Measurements from ENCODE around the gene GNAI2.

Gene GNAI2

DNA sequence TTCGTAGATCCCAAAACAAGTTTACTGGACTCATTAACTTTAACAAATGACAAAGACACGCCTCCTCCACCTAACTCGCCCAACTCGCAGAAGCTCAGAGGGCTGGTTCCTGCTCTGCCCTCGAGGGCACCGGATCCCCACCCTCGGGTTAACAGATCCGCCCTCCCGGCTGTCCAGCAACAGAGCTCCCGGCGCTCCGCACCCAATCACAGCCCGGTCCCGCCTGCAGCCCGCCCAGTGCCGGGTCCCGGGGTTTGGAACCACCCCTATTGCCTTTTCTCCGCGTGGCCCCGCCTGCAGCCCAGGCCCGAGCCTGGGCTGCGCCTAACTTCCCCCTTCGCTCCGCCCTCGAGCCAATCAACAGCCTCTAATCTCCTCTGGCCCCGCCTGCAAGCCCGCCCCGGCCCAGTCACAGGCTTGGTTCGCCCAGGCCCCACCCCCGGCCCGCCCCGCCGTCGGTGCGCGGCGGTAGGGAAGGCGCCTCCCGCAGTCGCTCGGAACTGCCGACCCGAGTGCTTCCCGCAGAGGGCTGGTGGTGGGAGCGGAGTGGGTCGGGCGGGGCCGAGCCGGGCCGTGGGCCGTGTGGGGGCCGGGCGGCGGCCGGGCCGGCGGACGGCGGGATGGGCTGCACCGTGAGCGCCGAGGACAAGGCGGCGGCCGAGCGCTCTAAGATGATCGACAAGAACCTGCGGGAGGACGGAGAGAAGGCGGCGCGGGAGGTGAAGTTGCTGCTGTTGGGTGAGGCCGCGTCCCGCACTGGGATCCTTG, at the start of gene GNAI2:
Gene GNAI2, plus strand, starts transcription at position 489 of the 768 bp plus-strand sequence. Its CDS starts 132 bp downstream, at position 621.
- DNase-seq (ENCODE audit: low read depth) = peak; percentile 96

GRCh38 chr3:50187750-50188149, 48.3 kb upstream of the GNAI2 start:
- DNase-seq (ENCODE audit: low read depth) = no peak

DNA sequence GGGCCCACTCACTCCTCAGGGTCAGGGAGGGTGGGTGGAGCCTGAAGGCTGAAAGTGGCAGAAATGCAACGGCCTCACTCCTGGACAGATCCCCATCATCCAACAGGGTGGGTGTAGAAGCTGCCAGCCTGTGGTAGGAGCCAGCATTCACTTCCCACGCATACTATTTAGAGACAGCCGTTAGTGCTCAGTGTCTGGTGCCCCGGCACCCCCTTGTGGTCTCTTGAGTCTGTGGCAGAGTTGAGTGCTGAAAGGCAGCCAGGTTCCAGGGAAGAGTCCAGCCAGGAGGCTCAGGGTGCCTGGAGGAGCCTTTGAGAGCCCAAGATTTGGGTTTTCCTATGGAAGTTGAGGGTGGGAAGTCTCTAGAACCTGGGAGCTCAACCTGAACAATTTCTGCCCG, 46.7 kb upstream of the GNAI2 start:
- no peak for DNase-seq (ENCODE audit: low read depth)

- no peak for DNase-seq (ENCODE audit: low read depth)
Measured at GRCh38 chr3:50189989-50190388, 46.0 kb upstream of the GNAI2 start.

DNA sequence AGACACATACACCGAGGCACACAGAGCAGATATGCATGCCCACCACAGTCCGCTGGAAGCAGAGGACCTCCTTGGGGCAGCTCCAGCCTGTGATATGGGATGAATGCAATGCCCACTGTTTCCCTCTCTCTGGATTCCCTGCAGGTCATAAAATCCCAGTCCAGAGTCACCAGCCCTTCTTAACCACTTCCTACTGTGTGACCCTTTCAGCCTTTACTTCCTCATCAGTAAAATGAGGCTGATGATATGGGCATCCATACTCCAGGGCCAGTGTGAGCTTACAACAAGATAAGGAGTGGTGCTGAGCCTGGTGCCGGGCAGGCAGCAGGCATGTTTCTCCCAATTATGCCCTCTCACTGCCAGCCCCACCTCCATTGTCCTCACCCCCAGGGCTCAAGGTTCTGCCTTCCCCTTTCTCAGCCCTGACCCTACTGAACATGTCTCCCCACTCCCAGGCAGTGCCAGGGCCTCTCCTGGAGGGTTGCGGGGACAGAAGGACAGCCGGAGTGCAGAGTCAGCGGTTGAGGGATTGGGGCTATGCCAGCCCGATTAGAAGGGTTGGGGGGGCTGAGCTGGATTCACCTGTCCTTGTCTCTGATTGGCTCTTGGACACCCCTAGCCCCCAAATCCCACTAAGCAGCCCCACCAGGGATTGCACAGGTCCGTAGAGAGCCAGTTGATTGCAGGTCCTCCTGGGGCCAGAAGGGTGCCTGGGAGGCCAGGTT, 44.9 kb upstream of the GNAI2 start, which contains the start of gene GNAT1:
Gene GNAT1, plus strand, starts transcription at position 675 of the 725 bp plus-strand sequence. CDS start 116 bp downstream, outside the sequence.
- no peak for DNase-seq (ENCODE audit: low read depth)

DNA sequence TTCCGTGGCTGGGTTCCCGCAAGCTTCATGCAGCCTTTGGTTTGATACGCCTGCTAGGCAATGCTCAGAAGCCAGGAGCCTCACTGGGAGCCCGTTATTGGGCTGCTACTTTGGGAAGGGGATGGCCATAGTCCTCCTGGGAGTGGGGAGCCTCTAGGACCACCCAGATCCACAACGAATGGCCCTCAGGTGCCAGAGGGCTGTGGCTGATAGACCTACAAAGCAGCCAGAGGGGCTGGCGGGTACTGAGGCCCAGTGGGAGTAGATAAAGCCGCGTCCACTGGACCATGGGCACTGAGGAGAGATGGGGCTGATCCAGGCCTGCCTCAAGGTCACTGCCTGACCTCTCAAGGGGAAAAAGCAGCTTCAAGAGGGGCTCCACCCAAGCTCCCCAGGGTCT, 43.9 kb upstream of the GNAI2 start:
- no peak for DNase-seq (ENCODE audit: low read depth)

DNA sequence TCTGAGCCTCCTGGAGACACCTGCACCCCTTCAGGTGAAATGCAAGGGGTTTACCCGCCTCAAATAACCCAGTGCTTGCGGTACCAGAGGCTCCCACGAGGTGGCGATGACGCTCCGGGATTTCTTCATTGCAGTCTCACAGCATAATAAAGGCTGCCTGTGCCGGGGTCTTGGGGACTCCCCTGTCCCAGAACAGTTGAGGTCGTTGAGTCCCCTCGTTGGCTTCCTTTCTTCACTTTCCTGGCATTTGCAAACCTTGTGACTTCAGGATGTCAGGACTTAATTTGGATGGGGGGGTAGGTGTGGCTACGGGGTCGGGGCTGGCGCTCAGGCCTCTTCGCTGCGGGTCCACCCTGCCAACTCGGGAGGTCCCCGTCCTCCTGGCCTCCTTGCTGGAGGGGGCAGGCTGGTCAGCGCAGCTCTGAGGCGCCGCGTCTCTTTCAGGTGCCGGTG, 43.3 kb upstream of the GNAI2 start:
- peak; percentile 73 for DNase-seq (ENCODE audit: low read depth)

- no peak for DNase-seq (ENCODE audit: low read depth)
Measured at GRCh38 chr3:50193286-50193685, 42.7 kb upstream of the GNAI2 start.

- no peak for DNase-seq (ENCODE audit: low read depth)
Measured at GRCh38 chr3:50193746-50194127, 42.3 kb upstream of the GNAI2 start.

DNA sequence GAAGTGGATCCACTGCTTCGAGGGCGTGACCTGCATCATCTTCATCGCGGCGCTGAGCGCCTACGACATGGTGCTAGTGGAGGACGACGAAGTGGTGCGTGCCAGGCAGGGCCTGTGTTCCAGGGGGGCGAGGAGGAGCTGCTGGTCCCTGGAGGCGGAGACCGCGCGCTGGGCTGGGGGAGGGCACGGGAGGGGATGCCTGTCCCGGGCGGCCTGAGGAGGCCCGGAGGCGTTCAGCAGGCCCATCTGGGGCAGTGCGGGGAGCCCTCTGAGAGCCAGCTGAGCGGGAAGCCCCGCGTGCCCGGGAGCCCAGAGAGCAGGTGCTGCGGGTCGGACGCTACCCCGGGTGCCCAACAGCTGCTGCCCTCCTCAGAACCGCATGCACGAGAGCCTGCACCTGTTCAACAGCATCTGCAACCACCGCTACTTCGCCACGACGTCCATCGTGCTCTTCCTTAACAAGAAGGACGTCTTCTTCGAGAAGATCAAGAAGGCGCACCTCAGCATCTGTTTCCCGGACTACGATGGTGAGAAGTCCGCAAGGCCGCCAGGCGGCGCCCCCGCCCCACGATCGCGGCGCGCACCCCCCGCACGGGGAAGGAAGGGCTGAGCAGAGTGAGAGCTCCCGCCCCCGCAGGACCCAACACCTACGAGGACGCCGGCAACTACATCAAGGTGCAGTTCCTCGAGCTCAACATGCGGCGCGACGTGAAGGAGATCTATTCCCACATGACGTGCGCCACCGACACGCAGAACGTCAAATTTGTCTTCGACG, 41.7 kb upstream of the GNAI2 start:
- DNase-seq (ENCODE audit: low read depth) = peak; percentile 59

- no peak for DNase-seq (ENCODE audit: low read depth)
Measured at GRCh38 chr3:50194903-50195500, 41.0 kb upstream of the GNAI2 start.

- DNase-seq (ENCODE audit: low read depth) = no peak
Measured at GRCh38 chr3:50195501-50196252, 40.3 kb upstream of the GNAI2 start.

GRCh38 chr3:50196253-50196801, 39.7 kb upstream of the GNAI2 start:
- DNase-seq (ENCODE audit: low read depth) = no peak

DNA sequence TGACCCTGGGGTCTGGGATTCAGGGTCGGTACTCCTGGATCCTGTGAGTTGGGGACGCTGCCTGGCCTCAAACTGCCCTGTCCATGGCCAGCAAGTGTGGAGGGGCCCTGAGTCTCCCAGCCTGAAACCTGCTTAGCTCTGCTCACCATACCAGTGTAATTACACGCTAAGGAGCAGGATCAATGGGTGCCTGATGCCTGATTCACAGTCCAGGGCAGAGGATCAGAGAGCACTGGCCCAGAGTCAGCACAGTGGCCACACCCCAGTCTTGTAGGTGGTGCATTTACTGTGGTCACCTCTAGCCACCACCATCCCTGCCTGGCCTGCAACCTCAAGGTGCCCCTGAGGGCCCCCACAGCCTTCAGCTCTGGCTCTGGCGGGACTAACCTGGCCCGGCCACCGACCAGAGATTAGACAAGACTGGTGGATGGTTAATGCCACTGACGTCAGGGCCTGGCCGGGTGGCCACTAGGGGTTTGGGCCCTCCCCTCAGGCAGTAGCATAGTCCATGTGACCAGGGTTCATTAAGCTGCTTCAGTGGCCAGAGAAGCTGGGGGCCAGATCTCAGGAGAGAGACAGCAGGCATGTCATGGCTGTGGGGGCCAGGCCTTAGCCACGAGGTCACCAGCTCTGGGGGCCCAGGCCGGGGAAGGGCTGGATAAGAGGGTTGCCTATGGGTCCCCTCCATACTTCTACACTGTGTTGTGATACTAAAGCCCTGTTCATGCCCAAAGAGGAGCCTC, 34.3 kb upstream of the GNAI2 start:
- no peak for DNase-seq (ENCODE audit: low read depth)

- no peak for DNase-seq (ENCODE audit: low read depth)
Measured at GRCh38 chr3:50202353-50203112, 33.5 kb upstream of the GNAI2 start.

GRCh38 chr3:50203113-50203808, 32.7 kb upstream of the GNAI2 start:
- DNase-seq (ENCODE audit: low read depth) = no peak

DNA sequence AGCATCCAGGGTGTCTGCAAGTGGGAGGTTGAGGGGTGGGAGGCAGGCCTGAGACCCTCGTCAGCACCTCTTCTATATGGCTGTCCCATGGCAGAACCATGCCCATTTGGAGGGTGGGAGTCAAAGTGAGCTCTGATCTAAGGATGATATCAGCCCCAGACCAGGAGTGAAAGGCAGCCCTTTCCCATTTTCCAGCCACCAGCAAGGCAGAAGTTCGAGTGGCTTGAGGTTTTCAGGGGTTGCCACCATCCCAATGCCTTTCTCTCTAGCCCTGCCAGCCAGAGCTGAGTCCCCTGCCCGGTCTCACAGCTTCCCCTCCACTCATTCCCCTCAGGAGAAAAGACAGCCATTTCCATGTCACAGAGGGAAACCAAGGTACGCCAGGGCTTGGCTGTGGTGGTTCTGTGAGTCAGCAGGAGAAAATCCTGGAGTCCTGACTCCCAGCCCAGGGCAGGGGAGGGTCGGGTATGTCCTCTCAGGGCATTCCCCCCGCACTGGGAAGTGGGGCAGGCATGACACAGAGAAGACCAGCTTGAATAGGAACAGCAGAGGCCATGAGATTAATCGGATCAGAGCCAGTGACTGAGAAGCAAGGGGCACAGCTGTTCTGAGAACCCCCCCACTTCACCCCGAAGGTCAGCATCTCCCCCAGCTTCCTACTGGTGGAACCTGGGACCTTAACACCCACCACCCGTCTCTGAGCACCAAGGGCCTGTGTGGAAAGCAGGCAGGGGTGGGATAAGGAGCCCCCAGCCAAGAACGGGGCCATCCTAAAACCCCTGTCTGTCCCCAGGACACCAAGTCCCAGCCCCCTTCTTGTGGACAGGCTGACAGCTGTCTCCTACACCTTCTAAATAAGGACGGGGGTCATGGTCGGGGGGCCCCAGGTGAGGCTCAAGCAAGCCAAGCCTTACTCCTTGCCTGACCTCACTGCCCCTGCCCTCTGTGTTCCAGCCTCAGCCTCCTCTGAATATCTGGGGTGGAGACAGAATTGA, 31.9 kb upstream of the GNAI2 start:
- DNase-seq (ENCODE audit: low read depth) = no peak
